ENCODE results near the gene REEP3.
"Not testable (repeated sequence)": the region's sequence is repeated elsewhere in the genome, so short reads cannot be mapped to it uniquely, and the experiment has no call there.

REEP3 gene

GRCh38 chr10:63631991-63632390 is 110.8 kb downstream of the REEP3 start:
- no peak for DNase-seq

DNA sequence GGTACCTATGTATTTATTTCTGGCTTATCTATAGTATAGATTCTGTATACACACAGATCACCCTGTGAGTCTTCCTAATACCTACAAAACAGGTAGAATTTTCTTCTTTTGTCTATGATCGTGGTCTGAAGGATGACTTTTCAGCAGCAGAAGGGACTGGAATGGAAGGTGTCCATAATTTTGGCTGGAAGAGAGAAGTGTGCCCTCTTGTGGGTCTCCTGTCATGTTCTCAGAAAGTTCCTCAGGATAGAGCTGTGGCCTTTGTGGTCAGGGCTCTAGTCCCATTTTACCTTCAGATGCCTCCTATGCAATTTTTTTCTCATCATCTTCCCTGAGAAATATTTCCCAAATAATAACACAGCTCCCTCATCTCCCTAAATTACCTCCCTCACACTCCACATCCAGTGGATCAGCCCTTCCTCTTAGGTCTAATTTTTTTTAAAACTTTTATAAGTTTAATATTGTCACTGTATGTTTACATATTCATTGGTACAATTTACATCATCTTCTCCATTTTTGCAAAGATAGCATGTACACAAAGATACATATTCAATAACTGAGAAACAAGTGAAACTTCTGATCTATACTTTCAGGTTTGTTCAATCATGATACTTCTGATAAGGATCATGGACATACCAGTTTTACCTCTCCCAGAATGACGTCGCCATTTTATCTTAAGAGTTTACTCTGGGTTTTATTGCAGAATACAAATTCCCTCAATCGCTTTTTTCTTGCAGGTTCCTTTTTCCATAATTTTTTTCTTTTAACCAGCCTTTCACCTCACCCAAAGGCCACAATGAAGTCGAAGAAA is 112.7 kb downstream of the REEP3 start:
- peak; percentile 36 to 49 for DNase-seq

DNA sequence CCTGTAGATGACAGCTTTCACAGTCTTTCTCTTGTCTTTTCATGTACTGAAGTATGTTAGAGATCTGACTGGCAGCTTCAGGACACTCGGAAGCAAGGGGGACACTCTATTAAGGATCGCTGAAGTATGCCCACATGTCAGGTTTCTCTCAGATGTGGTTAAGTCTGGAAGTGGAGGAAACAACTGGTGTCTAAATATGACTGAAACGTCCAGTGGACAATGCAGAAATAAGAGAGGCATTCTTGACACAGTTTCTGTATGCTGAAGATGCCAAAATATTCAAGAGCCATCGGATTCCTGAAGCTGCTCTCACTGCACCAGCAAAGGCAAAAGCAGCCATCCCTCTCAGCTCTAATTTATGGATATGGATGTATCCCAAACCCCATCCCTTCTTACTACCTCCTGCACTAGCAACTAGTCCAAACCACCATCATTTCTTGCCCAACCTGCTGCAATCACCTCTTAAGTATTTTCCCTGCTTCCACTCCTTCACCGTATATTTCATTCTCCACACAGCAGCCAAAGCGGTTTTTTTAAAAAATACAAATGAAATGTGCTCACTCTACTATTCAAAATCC is 113.4 kb downstream of the REEP3 start:
- DNase-seq: no peak

DNA sequence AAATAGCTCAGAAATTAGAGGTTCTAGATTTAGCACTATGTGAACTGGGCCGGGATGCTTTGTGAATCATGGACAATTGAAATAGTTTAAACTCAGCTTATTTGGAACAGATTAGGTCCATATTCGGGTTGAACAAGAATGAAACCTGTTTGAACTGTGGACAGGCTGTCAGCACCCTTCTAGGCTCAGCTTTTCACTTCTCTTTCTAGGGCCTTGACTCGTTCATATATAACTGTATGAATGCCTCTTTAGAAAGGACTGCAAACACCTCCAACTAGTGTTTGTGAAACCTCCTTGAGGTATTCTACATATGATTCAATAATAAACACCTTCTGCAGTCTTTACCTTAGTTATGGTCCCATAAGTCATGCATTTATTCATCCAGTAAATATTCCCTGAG is 115.6 kb downstream of the REEP3 start:
- DNase-seq: no peak

GRCh38 chr10:63637901-63638327 is 116.7 kb downstream of the REEP3 start:
- no peak for DNase-seq

DNA sequence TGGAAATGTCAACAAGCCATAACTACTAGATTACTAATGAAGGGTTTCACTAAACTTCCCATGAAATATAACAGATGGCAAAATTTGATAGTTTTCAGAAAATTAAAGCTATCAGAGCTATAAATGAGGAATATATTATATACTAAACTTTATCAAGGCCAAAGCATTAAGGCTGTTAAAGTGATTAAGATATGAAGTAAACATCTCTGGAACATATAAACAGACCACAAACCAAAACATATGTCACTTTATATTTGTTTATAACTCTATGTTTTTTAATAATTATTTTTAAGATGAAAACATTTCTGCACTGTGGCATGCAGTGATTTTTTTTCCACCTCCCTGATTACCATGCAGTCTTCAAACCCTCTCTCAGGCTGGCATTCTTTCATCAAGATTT is 120.2 kb downstream of the REEP3 start:
- no peak for DNase-seq

DNA sequence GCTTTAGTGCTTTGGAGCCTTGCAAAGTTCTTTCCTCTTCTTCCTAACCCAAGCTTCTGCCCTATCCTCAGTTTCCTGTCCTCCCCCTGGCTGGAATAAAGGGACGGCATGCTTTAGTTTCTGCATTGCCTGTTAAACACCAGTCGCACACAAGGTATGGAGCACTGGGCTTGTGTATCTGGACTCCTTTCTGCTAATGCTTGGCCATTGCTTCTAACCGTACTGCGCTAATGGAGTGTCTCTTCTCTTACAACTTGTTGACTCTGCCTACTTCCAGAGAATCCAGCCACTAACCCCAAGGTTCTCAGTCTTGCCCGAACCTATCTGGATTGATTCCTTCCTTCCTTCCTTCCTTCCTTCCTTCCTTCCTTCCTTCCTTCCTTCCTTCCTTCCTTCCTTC is 120.6 kb downstream of the REEP3 start:
- no peak for DNase-seq

DNA sequence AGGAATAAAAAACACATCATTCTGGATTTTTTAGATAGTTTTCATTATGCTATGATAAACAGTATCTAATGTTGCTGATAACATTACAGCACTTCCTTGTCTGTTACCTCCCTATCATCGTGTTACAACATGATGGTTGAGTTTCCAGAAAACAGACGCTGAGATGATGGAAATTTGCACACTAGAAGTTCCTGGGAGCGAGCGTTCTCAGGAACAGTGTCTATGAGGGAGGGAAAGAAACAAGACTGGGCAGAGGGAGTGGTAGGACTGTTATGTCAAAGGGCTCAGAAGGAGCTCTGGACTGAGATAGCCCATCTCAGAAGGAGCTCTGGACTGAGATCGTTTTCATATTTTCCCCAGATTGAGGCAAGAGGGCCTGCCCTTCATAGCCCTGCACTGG is 121.6 kb downstream of the REEP3 start:
- DNase-seq: no peak

DNA sequence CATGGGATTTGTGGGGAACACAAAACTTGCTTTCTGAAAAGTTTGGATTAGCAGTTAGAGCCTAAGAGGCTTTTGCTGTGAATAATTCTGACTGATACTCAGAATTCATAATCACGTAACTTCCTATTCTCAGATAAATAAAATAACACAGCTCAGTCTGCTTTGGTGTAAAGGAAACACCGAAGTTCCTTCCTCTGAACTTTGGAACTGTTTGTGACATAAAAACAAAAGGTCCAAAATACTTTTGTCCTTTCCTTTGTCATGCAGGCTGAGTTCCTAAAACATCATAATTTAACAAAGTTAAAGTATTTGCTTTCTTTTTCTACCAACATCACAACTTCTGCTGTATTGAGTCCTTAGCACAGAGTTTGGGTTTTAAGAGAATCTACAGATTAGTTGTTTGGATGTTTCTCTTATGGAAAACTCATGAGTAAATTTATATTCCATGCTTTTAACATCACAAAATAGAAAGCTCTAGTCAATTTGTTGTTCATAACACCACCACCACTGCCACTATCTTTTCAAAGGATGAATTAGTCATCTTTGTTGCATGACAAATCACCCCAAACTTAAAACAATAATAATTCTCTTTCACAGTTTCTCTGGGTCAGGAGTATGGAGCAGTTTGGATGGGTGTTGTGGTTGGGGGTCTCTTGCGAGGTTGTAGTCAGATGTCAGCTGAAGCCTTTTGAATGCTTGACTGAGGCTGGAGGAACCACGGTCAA is 123.4 kb downstream of the REEP3 start:
- DNase-seq: no peak

GRCh38 chr10:63645195-63645594 is 124.0 kb downstream of the REEP3 start:
- no peak for DNase-seq

GRCh38 chr10:63646491-63646890 is 125.3 kb downstream of the REEP3 start:
- DNase-seq: no peak

DNA sequence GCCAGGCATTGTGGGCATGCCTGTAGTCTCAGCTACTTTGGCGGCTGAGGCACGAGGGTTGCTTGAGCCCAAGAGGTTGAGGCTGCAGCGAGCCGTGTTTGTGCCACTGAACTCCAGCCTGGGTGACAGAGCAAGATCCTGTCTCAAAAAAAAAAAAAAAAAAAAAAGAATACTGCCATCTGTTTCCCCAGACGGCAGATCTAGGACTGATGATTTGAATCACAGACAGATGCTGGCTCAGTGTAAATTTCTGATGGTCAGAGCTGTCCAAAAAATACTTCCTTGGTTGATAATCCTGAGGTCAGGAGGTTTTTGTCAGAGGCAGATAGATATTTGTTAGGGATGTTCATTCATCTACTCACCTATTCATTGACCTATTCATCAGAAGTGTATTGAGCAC is 130.7 kb downstream of the REEP3 start:
- DNase-seq: no peak

GRCh38 chr10:63653747-63654146 is 132.5 kb downstream of the REEP3 start:
- no peak for DNase-seq

- no peak for DNase-seq
Measured at GRCh38 chr10:63657761-63658160, 136.6 kb downstream of the REEP3 start.

- not testable (repeated sequence) for DNase-seq
Measured at GRCh38 chr10:63660941-63661340, 139.7 kb downstream of the REEP3 start.

DNA sequence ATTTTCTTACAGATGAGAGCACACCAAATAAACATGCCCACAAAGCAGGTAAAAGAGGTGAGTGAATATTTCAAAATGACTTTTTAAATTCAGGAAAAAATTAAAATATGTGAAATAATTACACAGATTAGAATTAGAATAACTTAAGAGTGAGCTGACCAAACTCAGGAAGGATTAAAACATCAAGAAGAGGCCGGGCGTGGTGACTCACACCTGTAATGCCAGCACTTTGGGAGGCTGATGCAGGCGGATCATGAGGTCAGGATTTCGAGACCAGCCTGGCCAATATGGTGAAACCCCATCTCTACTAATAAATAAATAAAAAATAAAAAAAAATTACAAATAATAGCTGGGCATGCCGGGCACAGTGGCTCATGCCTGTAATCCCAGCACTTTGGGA is 140.1 kb downstream of the REEP3 start:
- no peak for DNase-seq

DNA sequence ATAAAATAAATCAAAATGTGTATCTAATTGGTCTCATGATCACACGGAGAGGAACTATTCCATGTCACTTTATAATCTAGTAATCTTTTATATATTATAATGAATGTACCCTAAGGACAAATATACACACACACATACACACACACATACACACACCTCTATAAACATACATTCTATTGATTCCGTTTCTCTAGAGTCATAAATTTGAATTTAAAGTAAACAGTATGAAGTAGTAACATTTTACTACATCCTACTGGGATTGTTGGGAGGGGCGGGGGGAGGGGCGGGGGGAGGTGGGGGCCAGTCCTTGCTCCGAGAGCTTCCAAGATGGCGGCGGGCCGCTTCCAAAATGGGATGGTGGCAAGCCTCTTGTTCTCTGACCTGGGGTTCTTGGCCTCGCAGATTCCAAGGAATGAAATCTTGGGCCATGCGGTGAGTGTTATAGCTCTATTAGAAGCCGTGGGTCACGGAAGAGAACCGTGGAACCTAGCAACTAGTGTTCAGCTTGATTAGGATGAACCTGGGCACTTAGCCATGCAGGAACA is 143.2 kb downstream of the REEP3 start:
- DNase-seq: peak; percentile 60

DNA sequence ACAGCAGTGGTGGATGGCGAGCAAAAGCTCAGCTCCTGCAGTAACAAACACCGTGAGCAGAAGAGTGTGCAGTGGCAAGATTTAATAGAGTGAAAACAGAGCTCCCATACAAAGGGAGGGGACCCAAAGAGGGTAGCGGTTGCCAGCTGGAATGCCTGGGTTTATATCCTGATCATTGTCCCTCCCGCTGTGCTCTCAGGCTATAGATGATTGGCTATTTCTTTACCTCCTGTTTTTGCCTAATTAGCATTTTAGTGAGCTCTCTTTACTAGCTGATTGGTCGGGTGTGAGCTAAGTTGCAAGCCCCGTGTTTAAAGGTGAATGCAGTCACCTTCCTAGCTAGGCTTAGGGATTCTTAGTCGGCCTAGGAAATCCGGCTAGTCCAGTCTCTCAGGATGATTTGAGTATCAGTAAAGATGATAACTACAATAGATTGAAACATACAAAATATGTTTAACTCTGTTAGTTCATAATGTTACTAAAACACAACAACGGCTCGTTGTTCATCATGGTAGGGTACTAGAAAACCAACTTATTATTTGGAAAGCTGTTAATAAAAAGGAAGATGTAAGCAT is 143.9 kb downstream of the REEP3 start:
- DNase-seq: peak; percentile 71 to 72

DNA sequence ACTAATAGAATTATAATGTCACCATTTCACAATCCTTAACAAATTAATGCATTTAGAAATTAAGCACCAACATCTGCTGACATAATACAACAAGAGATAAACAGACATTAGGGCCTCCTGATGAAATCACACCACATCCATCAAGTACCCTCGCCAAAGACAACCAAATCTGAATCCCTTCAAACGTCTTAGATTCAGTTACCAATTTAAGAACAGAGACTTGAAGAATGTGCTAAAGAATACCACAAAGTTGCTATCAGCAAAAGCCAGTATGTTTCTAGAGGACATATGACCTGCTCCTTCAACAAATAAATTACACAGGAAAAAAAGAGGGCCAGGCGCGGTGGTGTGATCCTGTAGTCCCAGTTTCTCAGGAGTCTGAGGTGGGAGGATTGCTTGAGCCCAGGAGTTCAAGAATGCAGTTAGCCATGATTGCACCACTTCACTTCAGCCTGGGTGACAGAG is 144.5 kb downstream of the REEP3 start:
- DNase-seq: peak; percentile 4 to 28

DNA sequence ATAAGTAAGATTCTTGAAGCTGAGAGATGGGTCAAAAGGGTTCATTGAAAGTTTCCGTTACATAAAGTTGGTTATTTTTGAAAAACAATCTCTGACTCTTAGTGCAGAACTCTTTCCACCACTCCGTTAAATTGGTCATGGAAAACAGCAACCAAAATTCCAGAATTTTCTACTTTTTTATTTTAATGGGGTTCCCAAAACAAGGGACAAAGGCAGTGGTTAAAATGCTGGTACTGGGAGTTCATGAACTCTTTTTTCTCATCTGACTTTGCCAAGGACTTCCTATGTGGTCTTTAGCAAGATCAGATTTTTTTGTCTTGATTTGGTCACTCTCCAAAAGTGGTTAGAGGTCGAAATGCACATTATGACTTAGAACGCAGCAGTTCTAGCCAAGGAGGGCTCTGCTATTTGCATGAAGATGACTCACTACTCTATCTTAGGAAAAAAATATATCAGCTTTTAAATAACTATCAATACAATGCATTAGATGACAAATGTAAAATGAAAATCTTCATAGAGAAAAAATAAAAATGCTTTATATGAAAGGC is 145.7 kb downstream of the REEP3 start:
- DNase-seq: no peak

DNA sequence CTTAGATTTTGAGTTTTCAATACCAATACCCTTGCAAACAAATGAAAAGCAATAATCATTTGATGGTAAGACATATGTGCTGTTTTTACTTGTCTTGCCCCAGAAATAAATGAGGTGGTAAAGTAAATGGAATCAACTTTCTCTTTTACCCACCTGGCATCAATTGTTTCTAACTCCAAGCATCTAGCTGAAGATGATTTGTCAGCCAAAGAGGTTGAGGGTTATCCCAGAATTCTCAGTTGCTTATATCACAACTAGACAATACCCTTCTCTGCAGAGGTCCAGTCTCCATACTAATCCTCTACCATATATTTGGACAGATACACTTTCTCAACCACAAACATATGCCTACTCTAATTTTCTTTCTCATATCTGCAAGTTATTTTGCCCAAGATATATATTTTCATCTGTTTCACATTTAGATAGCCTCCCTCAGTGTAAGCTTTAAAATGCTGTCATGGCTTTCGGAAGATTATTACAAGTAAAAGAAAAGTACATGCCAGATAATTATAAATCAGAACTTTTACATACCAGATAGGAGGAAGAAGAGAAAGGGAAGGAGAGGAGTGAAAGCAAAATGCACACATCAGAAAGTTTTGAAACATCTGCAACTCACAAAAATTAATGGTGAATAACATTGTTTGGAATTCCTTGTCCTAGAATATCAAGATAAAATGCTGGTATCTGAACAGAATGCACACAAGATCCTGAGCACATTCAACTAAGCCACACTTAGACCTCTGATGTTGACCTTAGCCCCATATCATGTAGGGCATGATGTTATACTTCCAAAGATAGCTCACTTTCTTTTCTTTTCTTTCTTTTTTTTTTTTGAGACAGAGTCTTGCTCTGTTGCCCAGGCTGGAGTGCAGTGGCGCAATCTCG is 146.6 kb downstream of the REEP3 start:
- DNase-seq: no peak
